Measurements from ENCODE around the gene CD34.

- TF ChIP-seq POLR2A (IDR thresholded peaks at IDR 0.05), result no peak
- no peak for TF ChIP-seq CTCF (IDR thresholded peaks at IDR 0.05)
- TF ChIP-seq POLR2AphosphoS5 (IDR thresholded peaks at IDR 0.05), result no peak
These were observed 26.5 kb downstream of the CD34 start for GRCh38 chr1:207884266-207885029.

All from stomach (tissue), 4 donors.